ENCODE results near the gene SEC14L1.

Gene SEC14L1

DNA sequence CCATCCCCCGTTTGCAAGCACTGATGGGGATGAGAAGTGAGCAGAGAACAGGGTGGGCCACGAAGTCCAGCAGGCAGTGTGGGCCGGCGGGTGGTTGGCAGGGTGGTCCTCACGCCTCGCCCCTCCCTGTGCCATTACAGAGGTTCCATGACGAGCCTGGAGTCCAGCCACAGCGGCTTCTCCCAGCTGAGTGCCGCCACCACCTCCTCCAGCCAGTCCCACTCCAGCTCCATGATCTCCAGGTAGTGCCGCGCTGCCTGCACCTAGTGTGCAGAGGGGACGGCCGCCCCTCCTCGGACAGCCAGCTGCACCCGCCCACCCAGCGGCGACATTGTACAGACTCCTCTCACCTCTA is 73.0 kb downstream of the SEC14L1 start:
- DNase-seq (ENCODE audit: low read depth) = no peak
- H3K4me3 ChIP-seq (ENCODE audit: low read depth, low read length) = no peak overlapping the region
- TF ChIP-seq, protein P1, sequence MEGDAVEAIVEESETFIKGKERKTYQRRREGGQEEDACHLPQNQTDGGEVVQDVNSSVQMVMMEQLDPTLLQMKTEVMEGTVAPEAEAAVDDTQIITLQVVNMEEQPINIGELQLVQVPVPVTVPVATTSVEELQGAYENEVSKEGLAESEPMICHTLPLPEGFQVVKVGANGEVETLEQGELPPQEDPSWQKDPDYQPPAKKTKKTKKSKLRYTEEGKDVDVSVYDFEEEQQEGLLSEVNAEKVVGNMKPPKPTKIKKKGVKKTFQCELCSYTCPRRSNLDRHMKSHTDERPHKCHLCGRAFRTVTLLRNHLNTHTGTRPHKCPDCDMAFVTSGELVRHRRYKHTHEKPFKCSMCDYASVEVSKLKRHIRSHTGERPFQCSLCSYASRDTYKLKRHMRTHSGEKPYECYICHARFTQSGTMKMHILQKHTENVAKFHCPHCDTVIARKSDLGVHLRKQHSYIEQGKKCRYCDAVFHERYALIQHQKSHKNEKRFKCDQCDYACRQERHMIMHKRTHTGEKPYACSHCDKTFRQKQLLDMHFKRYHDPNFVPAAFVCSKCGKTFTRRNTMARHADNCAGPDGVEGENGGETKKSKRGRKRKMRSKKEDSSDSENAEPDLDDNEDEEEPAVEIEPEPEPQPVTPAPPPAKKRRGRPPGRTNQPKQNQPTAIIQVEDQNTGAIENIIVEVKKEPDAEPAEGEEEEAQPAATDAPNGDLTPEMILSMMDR (IDR thresholded peaks at IDR 0.05; ENCODE audit: low read depth, low read length) = no peak
- TF ChIP-seq, protein P2, sequence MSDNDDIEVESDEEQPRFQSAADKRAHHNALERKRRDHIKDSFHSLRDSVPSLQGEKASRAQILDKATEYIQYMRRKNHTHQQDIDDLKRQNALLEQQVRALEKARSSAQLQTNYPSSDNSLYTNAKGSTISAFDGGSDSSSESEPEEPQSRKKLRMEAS (IDR thresholded peaks at IDR 0.05; ENCODE audit: low read depth, low read length) = no peak
- no peak for TF ChIP-seq POLR2A (IDR thresholded peaks at IDR 0.05; ENCODE audit: extremely low read depth, insufficient read length)
- no peak for TF ChIP-seq MYC (IDR thresholded peaks at IDR 0.05; ENCODE audit: low read depth, low read length)

DNA sequence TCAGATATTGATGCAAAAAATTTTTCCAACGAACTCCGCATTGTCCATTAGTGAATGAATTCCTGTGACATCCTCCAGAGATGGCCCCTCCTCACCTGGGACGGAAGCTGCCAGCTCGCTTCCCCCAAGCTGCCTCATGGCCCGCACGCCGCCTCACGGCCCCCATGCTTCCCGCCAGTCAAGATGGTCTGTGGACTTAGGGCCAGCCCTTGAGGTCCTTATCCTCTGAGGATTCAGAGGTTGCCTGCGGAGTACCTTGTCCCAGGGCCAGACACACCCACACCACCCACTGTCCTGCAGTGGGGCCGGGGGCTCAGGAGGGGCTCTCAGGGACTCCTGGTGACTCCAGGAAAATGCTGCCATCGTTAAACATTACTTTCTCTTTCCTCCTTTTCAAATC is 73.6 kb downstream of the SEC14L1 start:
- no peak overlapping the region for H3K4me3 ChIP-seq (ENCODE audit: low read depth, low read length)
- TF ChIP-seq POLR2A (IDR thresholded peaks at IDR 0.05; ENCODE audit: extremely low read depth, insufficient read length) (no peak), MYC (IDR thresholded peaks at IDR 0.05; ENCODE audit: low read depth, low read length) (no peak)
- TF ChIP-seq, protein P2 (IDR thresholded peaks at IDR 0.05; ENCODE audit: low read depth, low read length) = no peak
- TF ChIP-seq, protein P1 (IDR thresholded peaks at IDR 0.05; ENCODE audit: low read depth, low read length) = no peak
- no peak for DNase-seq (ENCODE audit: low read depth)

DNA sequence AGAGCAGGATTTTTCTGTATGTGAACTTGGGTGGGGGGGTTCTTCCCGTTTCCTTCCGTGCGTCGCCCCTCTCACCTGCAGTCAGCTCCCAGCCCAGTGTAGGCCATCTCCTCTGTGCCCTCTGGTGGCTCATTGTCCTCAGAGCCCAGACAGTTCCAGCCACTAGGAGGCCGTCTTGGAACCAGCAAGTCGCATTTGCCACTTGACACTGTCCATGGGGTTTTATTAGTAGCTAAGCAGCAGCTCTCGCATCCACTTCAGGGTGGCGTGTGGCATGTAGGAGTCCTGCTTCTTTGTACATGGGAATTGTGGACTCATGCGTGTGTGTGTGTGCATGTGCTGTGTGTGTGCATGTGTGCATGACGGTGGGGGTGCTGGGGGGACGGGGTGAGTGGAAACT is 74.0 kb downstream of the SEC14L1 start:
- peak; percentile 50 for DNase-seq (ENCODE audit: low read depth)
- TF ChIP-seq POLR2A (IDR thresholded peaks at IDR 0.05; ENCODE audit: extremely low read depth, insufficient read length) = no peak
- TF ChIP-seq, protein P1 (IDR thresholded peaks at IDR 0.05; ENCODE audit: low read depth, low read length) = peak; percentile 60
- no peak overlapping the region for H3K4me3 ChIP-seq (ENCODE audit: low read depth, low read length)

DNA sequence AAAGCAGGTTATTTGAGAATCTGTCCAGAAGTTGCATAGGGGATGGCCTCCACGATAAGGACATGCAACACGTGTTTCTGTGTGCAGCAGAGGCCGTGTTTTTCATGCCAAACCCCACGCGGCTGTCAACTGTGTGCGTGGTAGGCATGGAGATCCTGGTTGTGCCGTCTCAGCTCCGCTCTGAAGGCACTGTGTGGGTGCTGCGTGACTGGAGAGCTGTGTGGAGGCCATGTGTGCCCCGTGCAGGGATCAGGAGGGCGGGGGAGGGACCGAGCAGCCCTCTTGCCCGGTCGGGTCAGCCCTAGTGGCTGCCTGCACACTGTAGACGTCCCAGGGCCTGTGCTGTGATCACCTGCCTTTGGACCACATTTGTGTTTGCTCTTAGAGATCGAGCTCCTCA is 74.5 kb downstream of the SEC14L1 start:
- TF ChIP-seq MYC (IDR thresholded peaks at IDR 0.05; ENCODE audit: low read depth, low read length) (no peak), POLR2A (IDR thresholded peaks at IDR 0.05; ENCODE audit: extremely low read depth, insufficient read length) (no peak)
- TF ChIP-seq, protein P2 (IDR thresholded peaks at IDR 0.05; ENCODE audit: low read depth, low read length) = no peak
- TF ChIP-seq, protein P1 (IDR thresholded peaks at IDR 0.05; ENCODE audit: low read depth, low read length) = no peak
- DNase-seq (ENCODE audit: low read depth) = no peak
- no peak overlapping the region for H3K4me3 ChIP-seq (ENCODE audit: low read depth, low read length)

DNA sequence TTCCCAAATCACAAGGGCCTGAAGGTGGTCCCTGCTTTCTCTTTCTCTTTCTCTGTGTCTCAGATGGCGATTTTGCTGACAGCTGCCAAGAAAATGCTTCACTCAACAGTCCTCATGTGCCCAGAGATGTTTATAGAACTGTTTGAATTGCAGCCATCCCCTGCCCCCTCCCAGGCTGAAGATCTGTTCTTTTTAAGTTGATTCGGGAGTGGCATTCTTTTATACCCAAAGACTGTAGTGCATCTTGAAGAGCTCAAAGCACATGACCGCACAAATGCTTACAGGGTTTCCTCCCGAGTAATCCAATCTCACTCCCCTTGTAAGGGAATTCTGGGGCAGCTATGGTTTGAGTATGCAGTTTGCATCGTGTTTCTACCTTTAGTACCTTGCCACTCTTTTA is 75.7 kb downstream of the SEC14L1 start:
- TF ChIP-seq, protein P1 (IDR thresholded peaks at IDR 0.05; ENCODE audit: low read depth, low read length) = no peak
- no peak for TF ChIP-seq POLR2A (IDR thresholded peaks at IDR 0.05; ENCODE audit: extremely low read depth, insufficient read length)
- no peak for TF ChIP-seq MYC (IDR thresholded peaks at IDR 0.05; ENCODE audit: low read depth, low read length)
- TF ChIP-seq, protein P2 (IDR thresholded peaks at IDR 0.05; ENCODE audit: low read depth, low read length) = no peak
- H3K4me3 ChIP-seq (ENCODE audit: low read depth, low read length) = no peak overlapping the region
- no peak for DNase-seq (ENCODE audit: low read depth)

DNA sequence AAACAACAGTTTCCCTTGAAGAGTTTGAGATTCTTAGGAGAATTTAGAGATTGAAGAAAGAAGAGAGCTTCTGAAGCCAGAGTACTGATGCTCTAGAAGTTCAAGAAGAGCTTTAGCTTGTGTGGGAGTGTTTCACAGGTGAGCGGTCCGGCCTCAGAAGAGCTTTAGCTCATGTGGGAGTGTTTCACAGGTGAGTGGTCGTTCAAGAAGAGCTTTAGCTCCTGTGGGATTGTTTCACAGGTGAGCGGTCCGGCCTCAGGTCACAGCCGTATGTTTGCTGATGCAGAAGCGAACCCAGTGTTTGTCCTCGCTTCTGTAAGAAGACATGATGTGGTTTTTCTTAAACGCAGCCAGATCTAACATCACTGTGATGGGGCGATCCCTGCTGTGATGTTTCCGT is 76.4 kb downstream of the SEC14L1 start:
- DNase-seq (ENCODE audit: low read depth) = no peak
- H3K4me3 ChIP-seq (ENCODE audit: low read depth, low read length) = no peak overlapping the region
- no peak for TF ChIP-seq MYC (IDR thresholded peaks at IDR 0.05; ENCODE audit: low read depth, low read length)
- TF ChIP-seq, protein P2 (IDR thresholded peaks at IDR 0.05; ENCODE audit: low read depth, low read length) = no peak
- TF ChIP-seq, protein P1 (IDR thresholded peaks at IDR 0.05; ENCODE audit: low read depth, low read length) = no peak
- no peak for TF ChIP-seq POLR2A (IDR thresholded peaks at IDR 0.05; ENCODE audit: extremely low read depth, insufficient read length)

Measured in NB4 (cell line).